NT2/D1 (cell line): Measurements from ENCODE around the gene MYPOP.

ENCODE experiments used
- DNase-seq: peaks from one replicate; pipeline ENCODE4 v3.0.0-alpha.2; 2011; ENCODE audit warnings: low read depth, low spot score
- H3K27me3 ChIP-seq: 2 replicates; pipeline ENCODE4 v1.6.0; 2011; ENCODE audit warnings: mild to moderate bottlenecking; ENCODE audit not compliant: insufficient read length, insufficient read depth
- H3K36me3 ChIP-seq: 2 replicates; pipeline ENCODE4 v1.6.1; 2011; ENCODE audit warnings: mild to moderate bottlenecking, low read length, mixed read lengths; ENCODE audit not compliant: insufficient read depth, insufficient read length
- H3K4me1 ChIP-seq: 2 replicates; pipeline ENCODE4 v1.5.1; 2011; ENCODE audit not compliant: insufficient read depth, insufficient read length
- H3K4me3 ChIP-seq: 2 replicates; pipeline ENCODE4 v1.5.1; 2011; ENCODE audit warnings: low read depth; ENCODE audit not compliant: insufficient read length
- H3K9ac ChIP-seq: 2 replicates; pipeline ENCODE4 v1.6.0; 2011; ENCODE audit warnings: low read depth; ENCODE audit not compliant: insufficient read length
- H3K9me3 ChIP-seq: 2 replicates; pipeline ENCODE4 v1.5.1; 2011; ENCODE audit warnings: mild to moderate bottlenecking, low read length; ENCODE audit not compliant: insufficient read depth
- SUZ12 ChIP-seq: IDR thresholded peaks from 2 replicates; pipeline ENCODE4 v1.6.1; 2011; ENCODE audit not compliant: insufficient read length, insufficient read depth; ENCODE audit errors: extremely low read depth
- YY1 ChIP-seq: IDR thresholded peaks from 2 replicates; pipeline ENCODE4 v1.6.1; 2011; ENCODE audit not compliant: insufficient read length, insufficient read depth
- ZNF274 ChIP-seq: IDR thresholded peaks from 2 replicates; pipeline ENCODE4 v1.6.1; 2011; ENCODE audit warnings: mild to moderate bottlenecking, low read depth, low read length

Gene MYPOP

DNA sequence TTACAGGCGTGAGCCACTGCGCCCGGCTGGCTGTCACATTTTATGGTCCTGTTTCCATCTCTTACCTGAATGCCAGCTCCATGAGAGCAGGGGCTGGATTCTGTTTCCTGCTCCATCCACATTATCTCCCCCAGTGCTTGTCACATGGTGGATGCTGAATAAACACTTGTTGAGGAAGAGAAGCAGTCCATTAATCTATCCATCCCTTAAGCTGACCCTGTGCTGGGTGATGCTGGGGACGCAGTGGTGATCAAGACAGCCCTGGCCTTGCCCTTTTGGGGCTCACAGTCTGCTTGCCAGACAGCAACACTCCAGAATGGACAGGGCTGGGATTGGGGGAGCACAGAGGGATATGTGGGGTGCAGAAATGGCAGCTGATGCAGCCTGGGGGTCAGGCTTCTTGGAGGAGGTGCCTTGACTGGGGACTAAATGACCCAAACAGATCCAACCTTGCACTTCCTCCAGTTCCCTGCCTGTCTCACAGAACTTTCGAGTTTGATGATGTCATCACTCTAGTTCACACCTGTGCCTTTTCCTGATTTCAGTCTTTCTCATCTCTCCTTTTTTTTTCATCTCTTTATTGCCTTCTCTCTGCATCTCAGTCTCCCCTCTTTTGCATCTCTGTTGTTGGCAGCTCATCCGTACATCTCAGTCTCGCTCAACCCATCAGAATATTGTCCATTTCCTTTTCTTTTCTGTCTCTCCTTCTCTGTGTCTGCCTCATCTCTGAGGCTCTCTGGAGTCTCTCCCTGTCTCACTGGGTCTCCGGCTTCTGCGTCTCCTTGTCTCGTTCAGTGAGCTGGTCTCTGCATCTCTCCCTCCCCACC, 21.1 kb downstream of the MYPOP start:
- Histone ChIP-seq H3K9ac (peak overlapping the region; percentile 66), H3K4me1 (peaks cover 22% of the 10 kb centered on the region), H3K9me3 (no peaks in the 10 kb centered on the region; the same call in 1 of the 2 replicates), H3K4me3 (no peak overlapping the region), H3K27me3 (no peaks in the 10 kb centered on the region), H3K36me3 (peaks cover 15% of the 10 kb centered on the region)
- TF ChIP-seq YY1: no peak
- no peak for TF ChIP-seq ZNF274
- TF ChIP-seq SUZ12: no peak
- DNase-seq: no peak

DNA sequence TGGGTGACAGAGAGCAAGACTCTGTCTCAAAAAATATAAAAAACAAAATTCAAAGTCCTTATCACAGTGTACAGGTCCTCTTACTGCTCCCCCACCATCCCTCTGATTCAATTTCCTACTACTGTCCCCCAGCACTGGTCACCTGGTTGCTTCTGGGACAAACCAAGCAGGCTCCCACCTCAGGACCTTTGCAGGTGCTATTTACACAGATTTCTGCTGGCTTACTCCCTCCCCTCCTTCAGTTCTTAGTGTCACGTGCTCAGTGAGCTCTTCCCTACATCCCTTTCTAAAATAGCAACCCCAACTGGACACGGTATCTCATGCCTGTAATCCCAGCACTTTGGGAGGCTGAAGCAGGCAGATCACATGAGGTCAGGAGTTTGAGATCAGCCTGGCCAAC, 22.4 kb downstream of the MYPOP start:
- no peaks in the 10 kb centered on the region; the same call in 1 of the 2 replicates for H3K9me3 ChIP-seq
- H3K27me3 ChIP-seq: no peaks in the 10 kb centered on the region
- no peak overlapping the region for H3K4me3 ChIP-seq
- peaks cover 14% of the 10 kb centered on the region for H3K36me3 ChIP-seq
- H3K4me1 ChIP-seq: peaks cover 21% of the 10 kb centered on the region
- TF ChIP-seq ZNF274 (no peak), YY1 (no peak), SUZ12 (no peak)
- DNase-seq: no peak
- H3K9ac ChIP-seq: no peak overlapping the region

DNA sequence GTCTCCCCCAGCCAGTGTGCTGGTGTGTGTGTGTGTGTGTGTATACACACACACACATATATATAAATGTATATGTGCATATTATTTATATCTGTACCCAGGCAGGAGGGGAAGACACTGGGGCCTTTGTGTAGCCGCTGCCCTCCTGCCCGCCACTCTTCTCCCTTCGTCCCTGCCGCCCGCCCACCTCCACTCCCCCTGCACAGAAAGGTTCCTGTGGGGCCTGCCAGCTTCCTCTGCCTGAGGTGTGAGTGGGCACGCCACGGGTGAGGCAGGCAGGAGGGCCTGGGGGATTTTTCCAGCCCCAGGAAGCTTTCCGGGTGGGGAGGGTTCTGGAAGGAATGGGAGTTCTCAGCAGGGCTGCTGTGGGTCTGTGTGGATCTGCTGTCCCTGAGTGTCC, 23.4 kb downstream of the MYPOP start:
- H3K4me1 ChIP-seq: peaks cover 18% of the 10 kb centered on the region
- DNase-seq: no peak
- H3K4me3 ChIP-seq: no peak overlapping the region
- no peak for TF ChIP-seq SUZ12
- no peak for TF ChIP-seq ZNF274
- no peak for TF ChIP-seq YY1
- peaks cover 5% of the 10 kb centered on the region for H3K36me3 ChIP-seq
- H3K9me3 ChIP-seq: no peaks in the 10 kb centered on the region
- H3K9ac ChIP-seq: no peak overlapping the region
- no peaks in the 10 kb centered on the region for H3K27me3 ChIP-seq

DNA sequence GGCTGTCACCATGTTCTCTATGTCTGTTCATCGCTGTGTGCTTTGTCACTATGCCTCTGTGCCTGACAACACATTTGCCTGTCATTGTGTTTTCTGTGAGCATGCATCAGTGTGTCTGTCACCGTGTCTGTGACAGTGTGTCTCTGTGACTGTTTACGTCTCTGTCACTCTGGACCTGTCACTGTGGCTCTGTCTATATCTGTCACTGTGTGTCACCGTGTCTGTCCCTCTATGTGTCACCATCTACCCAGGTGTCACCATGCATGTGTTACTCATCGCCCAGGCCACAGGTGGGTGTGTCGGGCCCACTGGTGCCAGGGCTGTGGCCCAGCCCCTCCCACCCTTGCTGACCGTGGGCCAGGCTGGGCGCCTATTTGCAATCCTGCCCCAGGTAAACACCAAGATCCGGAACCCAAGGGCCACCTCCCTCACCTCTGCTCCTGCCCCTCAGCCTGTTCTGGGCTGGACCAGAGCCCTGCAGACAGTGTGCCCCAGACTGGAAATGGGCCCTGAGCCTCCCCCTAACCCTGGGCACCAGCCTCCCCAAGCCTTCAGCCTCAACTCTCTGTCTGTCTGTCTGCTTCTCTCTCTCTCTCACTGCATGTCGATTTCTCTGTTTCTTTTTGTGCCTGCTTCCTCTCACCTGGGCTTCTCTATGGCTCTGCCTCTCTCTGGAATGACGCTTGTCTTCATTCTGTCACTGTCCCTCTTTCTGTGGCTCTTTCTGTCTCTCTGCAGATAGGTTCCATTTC, 24.2 kb downstream of the MYPOP start:
- TF ChIP-seq ZNF274: no peak
- TF ChIP-seq SUZ12: no peak
- no peak for TF ChIP-seq YY1
- Histone ChIP-seq H3K36me3 (no peaks in the 10 kb centered on the region), H3K27me3 (no peaks in the 10 kb centered on the region), H3K4me3 (no peak overlapping the region), H3K4me1 (peaks cover 17% of the 10 kb centered on the region), H3K9ac (no peak overlapping the region), H3K9me3 (no peaks in the 10 kb centered on the region)
- DNase-seq: no peak

- Histone ChIP-seq H3K27me3 (no peaks in the 10 kb centered on the region), H3K4me1 (peaks cover 11% of the 10 kb centered on the region), H3K36me3 (peaks cover 10% of the 10 kb centered on the region), H3K9me3 (no peaks in the 10 kb centered on the region), H3K9ac (peak overlapping the region; percentile 51), H3K4me3 (peak overlapping the region; percentile 19)
- DNase-seq: no peak
- TF ChIP-seq ZNF274 (no peak), SUZ12 (no peak), YY1 (no peak)
Measured at GRCh38 chr19:45876411-45877197, 25.8 kb downstream of the MYPOP start.

GRCh38 chr19:45876161-45876410, 26.3 kb downstream of the MYPOP start:
- no peak overlapping the region for H3K4me3 ChIP-seq
- no peaks in the 10 kb centered on the region for H3K9me3 ChIP-seq
- H3K27me3 ChIP-seq: no peaks in the 10 kb centered on the region
- peaks cover 9% of the 10 kb centered on the region for H3K4me1 ChIP-seq
- no peak for DNase-seq
- H3K9ac ChIP-seq: peak overlapping the region; percentile 33
- peaks cover 10% of the 10 kb centered on the region for H3K36me3 ChIP-seq
- no peak for TF ChIP-seq SUZ12
- TF ChIP-seq ZNF274: no peak
- no peak for TF ChIP-seq YY1

DNA sequence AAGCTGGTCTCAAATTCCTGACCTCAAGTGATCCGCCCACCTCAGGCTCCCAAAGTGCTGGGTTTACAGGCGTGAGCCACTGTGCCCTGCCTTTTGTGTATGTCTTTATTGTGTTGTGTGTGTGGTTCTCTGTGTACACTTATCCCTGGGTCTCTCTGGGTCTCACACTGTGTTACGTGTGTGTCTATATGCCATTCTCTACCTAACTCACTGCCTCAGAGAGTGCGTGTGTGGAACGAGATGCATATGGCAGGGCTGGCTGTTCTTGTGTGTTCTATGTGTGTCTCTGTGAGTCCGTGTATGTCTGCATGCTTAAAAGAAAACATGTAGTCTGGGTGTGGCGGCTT, 27.8 kb downstream of the MYPOP start:
- Histone ChIP-seq H3K4me3 (no peak overlapping the region), H3K4me1 (peaks cover 7% of the 10 kb centered on the region), H3K9ac (no peak overlapping the region), H3K9me3 (no peaks in the 10 kb centered on the region), H3K27me3 (no peaks in the 10 kb centered on the region), H3K36me3 (peaks cover 10% of the 10 kb centered on the region)
- no peak for DNase-seq
- TF ChIP-seq YY1 (no peak), ZNF274 (no peak), SUZ12 (no peak)
